Keratinocyte (primary cell): ENCODE data around the gene WNT1. TPM values are rescaled to one million over a fixed set of nuclear protein-coding genes. Genes with fewer than 3 reads are reported as not detected.

Experiments used
- DNase-seq: peaks from one replicate; pipeline ENCODE4 v3.0.0-alpha.2; 2011; ENCODE audit warnings: low read depth, missing footprints, low spot score
- FAIRE-seq: peaks from 2 replicates; lab custom pipeline; 2011; peaks lifted over from hg19 to GRCh38; lab: Jason Lieb, UNC
- H2AFZ ChIP-seq: 2 replicates; pipeline ENCODE4 v1.6.0; 2012; ENCODE audit warnings: low read length, control low read depth, inconsistent platforms; ENCODE audit not compliant: control insufficient read depth
- H3K27ac ChIP-seq: 2 replicates; pipeline ENCODE4 v1.5.1; 2011; ENCODE audit warnings: low read length; ENCODE audit not compliant: control insufficient read depth, insufficient read depth
- H3K27me3 ChIP-seq: 3 replicates; pipeline ENCODE4 v1.6.0; 2011; ENCODE audit warnings: low read length; ENCODE audit not compliant: control insufficient read depth, insufficient read depth; ENCODE audit errors: extremely low read depth
- H3K36me3 ChIP-seq, 2 experiments: 2 replicates in 1 of 2; 3 replicates in 1 of 2; pipeline ENCODE4 v1.5.1; 2011; ENCODE audit warnings: low read length in 2 of 2, mild to moderate bottlenecking in 1 of 2; ENCODE audit not compliant: control insufficient read depth in 2 of 2, insufficient read depth in 2 of 2; ENCODE audit errors: extremely low read depth in 1 of 2
- H3K4me1 ChIP-seq: 3 replicates; pipeline ENCODE4 v1.5.1; 2011; ENCODE audit warnings: low read length; ENCODE audit not compliant: control insufficient read depth, insufficient read depth; ENCODE audit errors: extremely low read depth
- H3K4me2 ChIP-seq: 3 replicates; pipeline ENCODE4 v1.6.0; 2011; ENCODE audit warnings: low read depth, low read length; ENCODE audit not compliant: control insufficient read depth, insufficient read depth; ENCODE audit errors: extremely low read depth
- H3K4me3 ChIP-seq, 3 experiments: fragments of 200-600 bp in 1 of 3; sonication (generic) in 1 of 3; 2 replicates in 2 of 3; 3 replicates in 1 of 3; pipeline ENCODE4 v1.5.1; 2011 to 2016; ENCODE audit warnings: low read length in 3 of 3, mild to moderate bottlenecking in 3 of 3, control low read depth in 2 of 3, inconsistent platforms in 1 of 3, low read depth in 1 of 3, mixed read lengths in 1 of 3, mixed run types in 1 of 3, moderate library complexity in 1 of 3; ENCODE audit not compliant: control insufficient read depth in 2 of 3, insufficient read depth in 2 of 3; ENCODE audit errors: extremely low read depth in 1 of 3
- H3K79me2 ChIP-seq: 2 replicates; pipeline ENCODE4 v1.6.0; 2012; ENCODE audit warnings: low read length; ENCODE audit not compliant: control insufficient read depth, insufficient read depth
- H3K9ac ChIP-seq: 3 replicates; pipeline ENCODE4 v1.6.0; 2011; ENCODE audit warnings: low read length; ENCODE audit not compliant: control insufficient read depth, insufficient read depth; ENCODE audit errors: extremely low read depth
- H3K9me1 ChIP-seq: 3 replicates; pipeline ENCODE4 v1.6.0; 2011; ENCODE audit warnings: low read length; ENCODE audit not compliant: control insufficient read depth, insufficient read depth; ENCODE audit errors: extremely low read depth
- H3K9me3 ChIP-seq: 2 replicates; pipeline ENCODE4 v1.5.1; 2012; ENCODE audit warnings: low read depth, low read length; ENCODE audit not compliant: control insufficient read depth
- H4K20me1 ChIP-seq: 3 replicates; pipeline ENCODE4 v1.6.0; 2011; ENCODE audit warnings: low read length; ENCODE audit not compliant: control insufficient read depth, insufficient read depth; ENCODE audit errors: extremely low read depth
- CTCF ChIP-seq, 3 experiments: IDR thresholded peaks in 1 of 3; conservative IDR thresholded peaks in 1 of 3; optimal IDR thresholded peaks in 1 of 3; 2 replicates in 2 of 3; 3 replicates in 1 of 3; pipeline versions ENCODE3 to v1.5.1; 2011; ENCODE audit warnings: low read length in 3 of 3, mild to moderate bottlenecking in 3 of 3, moderate library complexity in 2 of 3, control low read depth in 1 of 3, inconsistent platforms in 1 of 3; ENCODE audit not compliant: insufficient read depth in 2 of 3; ENCODE audit errors: extremely low read depth in 1 of 3
- EZH2 ChIP-seq: IDR thresholded peaks from one replicate; pipeline ENCODE4 v1.6.1; 2012; ENCODE audit warnings: inconsistent platforms, mild to moderate bottlenecking, low read length, moderate library complexity
- dilution Hi-C: fragments of 300-500 bp; cut with MboI; formaldehyde crosslinking; loops from one replicate; pipeline ENCODE4 v1.7.0; 2020; ENCODE audit warnings: low sequenced_read_pairs; ENCODE audit not compliant: extremely low pct_ligation_motif_present
- polyA plus RNA-seq, 5 experiments: library from polyadenylated mRNA; depleted of rRNA in 3 of 5; stranded (reverse) in 3 of 5; stranded (forward) in 1 of 5; unstranded in 1 of 5; fragments of >200 nt; gene quantifications; 1 replicate in 1 of 5; 2 replicates in 3 of 5; 3 replicates in 1 of 5; pipeline versions ENCODE4 v1.2.1 to v1.2.3, GENCODE V29; 2011 to 2012; ENCODE audit warnings: missing spikeins in 2 of 5, low read depth in 1 of 5, low replicate concordance in 1 of 5
- small RNA-seq, 3 experiments: library from RNA; depleted of rRNA; stranded (forward); fragments of <200 nt; gene quantifications; one replicate each; pipeline ENCODE3, GENCODE V24; 2012; ENCODE audit warnings: low read depth in 3 of 3, low replicate concordance in 1 of 3; ENCODE audit not compliant: insufficient read length in 3 of 3

Gene WNT1
- polyA plus RNA-seq, 1 donor (not counting 4 experiments of a cell fraction or from before 2014, with no cell fraction given), result not detected

- FAIRE-seq (no peak), DNase-seq (no peak)
- Histone ChIP-seq H3K4me2 (no peak overlapping the region), H4K20me1 (peaks cover 6% of the 10 kb centered on the region), H2AFZ (no peak overlapping the region), H3K27ac (no peak overlapping the region), H3K9ac (no peak overlapping the region), H3K36me3 (peaks cover 60 to 65% of the 10 kb centered on the region in 2 experiments), H3K9me1 (no peaks in the 10 kb centered on the region), H3K4me3 (no peak overlapping the region), H3K27me3 (no peaks in the 10 kb centered on the region), H3K9me3 (no peaks in the 10 kb centered on the region), H3K79me2 (no peaks in the 10 kb centered on the region), H3K4me1 (no peaks in the 10 kb centered on the region)
- dilution Hi-C loops, result no loop called here
- TF ChIP-seq CTCF (optimal IDR thresholded peaks at IDR 0.05 in 1 of 3, IDR thresholded peaks at IDR 0.05 in 1 of 3, conservative IDR thresholded peaks at IDR 0.05 in 1 of 3; ENCODE audit: extremely low read depth in 1 of 3, insufficient read depth in 2 of 3, low read length in 3 of 3) (no peak), EZH2 (no peak)
These were observed 52.8 kb downstream of the WNT1 start for GRCh38 chr12:49030714-49031572.

- TF ChIP-seq CTCF (optimal IDR thresholded peaks at IDR 0.05 in 1 of 3, IDR thresholded peaks at IDR 0.05 in 1 of 3, conservative IDR thresholded peaks at IDR 0.05 in 1 of 3; ENCODE audit: extremely low read depth in 1 of 3, insufficient read depth in 2 of 3, low read length in 3 of 3) (no peak), EZH2 (no peak)
- Histone ChIP-seq H3K36me3 (peaks cover 54 to 61% of the 10 kb centered on the region in 2 experiments), H3K27ac (no peak overlapping the region), H3K9ac (no peak overlapping the region), H2AFZ (no peak overlapping the region), H3K4me1 (no peaks in the 10 kb centered on the region), H3K4me3 (no peak overlapping the region), H3K4me2 (no peak overlapping the region), H3K9me1 (no peaks in the 10 kb centered on the region), H3K9me3 (no peaks in the 10 kb centered on the region), H3K79me2 (no peaks in the 10 kb centered on the region), H3K27me3 (no peaks in the 10 kb centered on the region), H4K20me1 (peaks cover 6% of the 10 kb centered on the region)
- DNase-seq (no peak), FAIRE-seq (no peak)
- dilution Hi-C loops, result no loop called here
These were observed 53.5 kb downstream of the WNT1 start for GRCh38 chr12:49031573-49032161.

Small RNA genes lying within 50 kb of the gene (small RNA-seq; reads per million reads assigned to genes)
- 0 reads per million in 3 experiments for gene RNU6-940P

Other genes with a start within 250 kb of the WNT1 start
- gene ADCY6, start 189.2 kb upstream of the WNT1 start, polyA plus RNA-seq, result 11.9 to 22.8 TPM (median 13.2 TPM) in 3 replicates
- gene CACNB3, start 159.8 kb upstream of the WNT1 start, polyA plus RNA-seq, result 16.1 to 19.8 TPM (median 19.3 TPM) in 3 replicates
- gene DDX23, start 126.2 kb upstream of the WNT1 start, polyA plus RNA-seq, result 36.9 to 64.6 TPM (median 57.8 TPM) in 3 replicates
- 0.05 to 0.30 TPM (median 0.16 TPM) in 3 replicates for gene RND1, start 112.5 kb upstream of the WNT1 start, polyA plus RNA-seq
- gene FKBP11, start 52.8 kb upstream of the WNT1 start, polyA plus RNA-seq, result 9.5 to 18.4 TPM (median 18.1 TPM) in 3 replicates
- gene ARF3, start 20.8 kb upstream of the WNT1 start, polyA plus RNA-seq, result 236 to 253 TPM (median 250 TPM) in 3 replicates
- gene WNT10B, start 6.6 kb upstream of the WNT1 start, polyA plus RNA-seq, result 0.09 to 0.24 TPM (median 0.22 TPM) in 3 replicates
- gene DDN, start 21.1 kb downstream of the WNT1 start, polyA plus RNA-seq, result 0.09 to 0.17 TPM (median 0.10 TPM) in 3 replicates
- gene PRKAG1, start 40.5 kb downstream of the WNT1 start, polyA plus RNA-seq, result 105 to 125 TPM (median 123 TPM) in 3 replicates
- 9.3 to 12.1 TPM (median 9.8 TPM) in 3 replicates for gene KMT2D, start 82.5 kb downstream of the WNT1 start, polyA plus RNA-seq
- 0.31 to 0.63 TPM (median 0.51 TPM) in 3 replicates for gene RHEBL1, start 91.7 kb downstream of the WNT1 start, polyA plus RNA-seq
- gene DHH, start 116.5 kb downstream of the WNT1 start, polyA plus RNA-seq, result not detected in 3 replicates
- 22.9 to 30.1 TPM (median 28.0 TPM) in 3 replicates for gene LMBR1L, start 132.5 kb downstream of the WNT1 start, polyA plus RNA-seq
- gene TUBA1B, start 153.1 kb downstream of the WNT1 start, polyA plus RNA-seq, result 1,122 to 2,676 TPM (median 2,055 TPM) in 3 replicates
- gene TUBA1A, start 210.8 kb downstream of the WNT1 start, polyA plus RNA-seq, result 288 to 427 TPM (median 375 TPM) in 3 replicates